ENCODE data around the gene CPSF2. TPM values are rescaled to one million over a fixed set of nuclear protein-coding genes. Genes with fewer than 3 reads are reported as not detected.

Gene CPSF2
- total RNA-seq = 14.2 and 36.3 TPM in 2 replicates

DNA sequence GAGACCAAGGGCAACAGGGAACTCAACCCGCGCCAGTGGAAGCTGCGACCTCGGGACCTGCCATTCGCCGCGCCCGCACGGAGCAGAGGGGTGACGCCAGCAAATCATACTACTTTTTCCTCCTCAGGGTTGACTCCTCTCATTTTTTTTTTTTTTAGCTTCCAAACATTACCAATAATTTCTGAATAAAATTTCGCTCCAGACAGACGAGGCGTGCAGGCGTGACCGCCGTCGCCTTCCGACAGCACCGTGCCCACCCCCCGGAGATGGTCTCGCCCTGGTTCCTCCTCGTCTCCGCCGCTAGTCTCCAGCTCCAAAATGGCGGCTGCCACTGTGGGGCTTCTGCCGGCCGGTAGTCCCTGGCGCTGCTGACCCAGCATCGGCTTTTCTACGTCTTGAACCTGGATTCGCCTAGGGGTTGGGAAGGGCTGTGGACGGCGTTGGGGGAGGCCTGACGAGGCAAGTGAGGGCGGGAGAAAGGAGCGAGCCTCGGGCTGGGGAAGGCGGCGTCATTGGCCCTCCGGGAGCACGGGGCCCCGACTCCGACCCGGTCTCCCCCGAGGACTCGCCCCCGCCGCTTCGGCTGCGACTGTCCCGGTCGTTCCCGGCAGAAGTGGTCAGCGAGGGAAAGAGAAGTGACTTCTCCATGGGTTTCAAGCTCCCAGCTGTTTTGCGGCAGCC, at the start of gene CPSF2, which contains the start of gene NDUFB1:
Gene CPSF2, plus strand, starts transcription at position 300 of the 681 bp plus-strand sequence. CDS start 9,016 bp downstream, outside the sequence.
Gene NDUFB1, minus strand, starts transcription at position 37 of the 681 bp plus-strand sequence. CDS start 4,069 bp downstream, outside the sequence.

DNA sequence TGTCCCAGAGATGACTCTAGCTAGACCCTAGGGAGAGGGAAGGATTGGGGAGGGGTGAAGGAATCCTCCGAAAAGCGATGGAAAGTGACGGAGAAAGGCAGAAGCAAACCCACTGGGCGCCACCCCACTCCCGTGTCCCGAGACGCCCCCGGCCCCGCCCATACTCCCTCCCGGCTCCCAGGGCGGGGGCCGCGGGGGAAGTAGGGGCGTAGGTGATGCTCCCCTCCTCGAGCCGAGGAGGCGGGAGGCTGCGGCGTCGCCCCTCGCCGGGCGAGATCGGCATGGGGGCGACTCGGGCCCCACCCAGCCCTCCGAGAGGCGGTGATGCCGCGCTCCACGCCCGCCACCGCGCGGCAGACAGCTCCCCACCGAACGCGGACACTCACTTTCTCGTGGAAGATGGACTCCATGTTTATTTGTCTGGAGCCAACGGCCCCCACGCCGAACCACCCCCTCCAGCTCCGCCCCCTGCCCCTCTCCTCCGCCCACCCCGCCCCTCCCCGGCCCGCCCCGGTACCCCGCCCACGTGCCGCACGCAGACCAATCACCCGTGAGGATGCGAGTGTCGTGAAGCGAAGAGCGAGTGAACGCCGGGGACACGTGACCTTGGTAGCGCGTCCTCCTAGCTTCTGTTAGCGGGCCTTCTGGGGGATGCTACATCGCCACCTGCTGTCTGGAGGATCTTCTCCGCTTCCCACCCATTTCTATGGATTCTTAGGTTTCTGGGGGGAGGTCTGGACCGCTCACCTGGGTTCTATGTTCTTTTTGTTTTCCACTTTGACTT, 15.4 kb upstream of the CPSF2 start, which contains the start of gene ATXN3:
Gene ATXN3, minus strand, starts transcription at position 440 of the 784 bp plus-strand sequence. Its CDS starts 30 bp downstream, at position 410.

Other genes starting within 250 kb of the CPSF2 start
- gene FBLN5, start 174.3 kb upstream of the CPSF2 start, total RNA-seq = 169 and 544 TPM in 2 replicates
- 13.3 and 14.0 TPM in 2 replicates for gene TRIP11, start 81.9 kb upstream of the CPSF2 start, total RNA-seq
- gene ATXN3, start 15.4 kb upstream of the CPSF2 start, total RNA-seq = 12.8 and 18.8 TPM in 2 replicates
- 301 and 304 TPM in 2 replicates for gene NDUFB1, start 263 bp upstream of the CPSF2 start, total RNA-seq
- gene SLC24A4, start 201.2 kb downstream of the CPSF2 start, total RNA-seq = not detected in 2 replicates

Measured in pericardium fibroblast (primary cell).